ENCODE measurements around the gene BLID. TPM values are rescaled to one million over a fixed set of nuclear protein-coding genes. Genes with fewer than 3 reads are reported as not detected.

Gene BLID
- total RNA-seq, 1 experiment from 2014 or later, result 4.1 TPM

DNA sequence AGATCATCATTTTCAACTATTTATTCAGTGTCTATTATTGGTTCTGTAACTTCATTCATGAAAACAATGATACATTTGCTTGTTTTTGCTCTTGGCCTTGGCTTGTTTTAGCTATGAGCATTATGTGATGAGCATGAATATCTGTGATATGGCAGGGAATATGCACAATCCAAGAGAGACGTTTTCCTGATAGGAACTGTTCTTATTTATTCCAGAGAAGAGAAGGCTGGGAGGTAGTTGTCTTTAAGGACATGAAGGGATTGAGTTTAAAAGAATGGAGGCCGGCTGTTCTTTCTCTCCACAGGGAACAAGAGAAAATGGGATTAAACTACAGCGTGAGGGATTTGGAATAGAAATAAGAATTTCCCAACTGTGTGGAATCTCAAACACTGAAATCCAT, 30.3 kb downstream of the BLID start:
- no peak for DNase-seq (ENCODE audit: unreplicated experiment)
- intact Hi-C loops (cut with micrococcal nuclease), result no loop called here
- H3K4me3 Mint-ChIP-seq (ENCODE audit: unreplicated experiment), result no peak overlapping the region
- no peaks in the 10 kb centered on the region for H3K9me3 Mint-ChIP-seq (ENCODE audit: unreplicated experiment)
- ChIA-PET POLR2A (interaction anchor here (0.9 to 1.9 kb wide), 8 partner anchors 8 to 398 kb away, joined by 3 to 6 read pairs (median 4); no protein-coding TSS in a partner anchor), CTCF (interaction anchor here (1.5 kb wide), 1 partner anchor 430 kb away, joined by 5 read pairs; no protein-coding TSS in a partner anchor)
- peaks cover 28% of the 10 kb centered on the region for H3K36me3 Mint-ChIP-seq (ENCODE audit: insufficient read depth, unreplicated experiment)
- TF ChIP-seq, protein P1, sequence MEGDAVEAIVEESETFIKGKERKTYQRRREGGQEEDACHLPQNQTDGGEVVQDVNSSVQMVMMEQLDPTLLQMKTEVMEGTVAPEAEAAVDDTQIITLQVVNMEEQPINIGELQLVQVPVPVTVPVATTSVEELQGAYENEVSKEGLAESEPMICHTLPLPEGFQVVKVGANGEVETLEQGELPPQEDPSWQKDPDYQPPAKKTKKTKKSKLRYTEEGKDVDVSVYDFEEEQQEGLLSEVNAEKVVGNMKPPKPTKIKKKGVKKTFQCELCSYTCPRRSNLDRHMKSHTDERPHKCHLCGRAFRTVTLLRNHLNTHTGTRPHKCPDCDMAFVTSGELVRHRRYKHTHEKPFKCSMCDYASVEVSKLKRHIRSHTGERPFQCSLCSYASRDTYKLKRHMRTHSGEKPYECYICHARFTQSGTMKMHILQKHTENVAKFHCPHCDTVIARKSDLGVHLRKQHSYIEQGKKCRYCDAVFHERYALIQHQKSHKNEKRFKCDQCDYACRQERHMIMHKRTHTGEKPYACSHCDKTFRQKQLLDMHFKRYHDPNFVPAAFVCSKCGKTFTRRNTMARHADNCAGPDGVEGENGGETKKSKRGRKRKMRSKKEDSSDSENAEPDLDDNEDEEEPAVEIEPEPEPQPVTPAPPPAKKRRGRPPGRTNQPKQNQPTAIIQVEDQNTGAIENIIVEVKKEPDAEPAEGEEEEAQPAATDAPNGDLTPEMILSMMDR (IDR thresholded peaks at IDR 0.05; ENCODE audit: unreplicated experiment), result no peak
- H3K27ac Mint-ChIP-seq (ENCODE audit: low read depth, unreplicated experiment), result peak overlapping the region; percentile 85
- BruUV-seq (replicated peaks), result no TSS peak
- H3K27me3 Mint-ChIP-seq (ENCODE audit: insufficient read depth, unreplicated experiment), result no peaks in the 10 kb centered on the region
- peaks cover 25% of the 10 kb centered on the region for H3K4me1 Mint-ChIP-seq (ENCODE audit: insufficient read depth, unreplicated experiment)

DNA sequence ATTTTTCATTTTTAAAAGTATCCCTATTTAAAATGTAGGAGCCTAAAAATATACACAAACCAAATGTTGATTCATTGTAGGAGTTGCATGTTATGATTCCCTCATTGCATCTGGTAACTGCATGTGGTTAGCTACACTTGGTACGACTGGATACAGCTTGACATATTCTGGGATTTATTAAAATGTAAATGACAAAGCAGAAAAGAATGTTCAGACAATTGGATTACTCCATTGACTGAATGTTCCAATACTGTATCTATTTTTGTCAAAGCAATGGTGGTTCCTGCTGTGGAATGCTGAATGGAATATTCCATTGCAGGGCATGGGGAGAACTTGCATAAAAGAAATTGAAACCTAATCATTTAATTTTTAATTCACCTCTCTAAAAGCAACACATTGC, 30.8 kb downstream of the BLID start:
- Mint-ChIP-seq H3K4me3 (ENCODE audit: unreplicated experiment) (no peak overlapping the region), H3K4me1 (ENCODE audit: insufficient read depth, unreplicated experiment) (peaks cover 23% of the 10 kb centered on the region), H3K9me3 (ENCODE audit: unreplicated experiment) (no peaks in the 10 kb centered on the region), H3K27ac (ENCODE audit: low read depth, unreplicated experiment) (peak overlapping the region; percentile 85), H3K36me3 (ENCODE audit: insufficient read depth, unreplicated experiment) (peaks cover 24% of the 10 kb centered on the region), H3K27me3 (ENCODE audit: insufficient read depth, unreplicated experiment) (no peaks in the 10 kb centered on the region)
- TF ChIP-seq, protein P1 (IDR thresholded peaks at IDR 0.05; ENCODE audit: unreplicated experiment), result no peak
- intact Hi-C loops (cut with micrococcal nuclease), result no loop called here
- POLR2A ChIA-PET, result interaction anchor here (0.6 to 1.9 kb wide), 10 partner anchors 8 to 118 kb away, joined by 3 to 6 read pairs (median 4); no protein-coding TSS in a partner anchor
- peak; percentile 65 for DNase-seq (ENCODE audit: unreplicated experiment)
- TSS peak; percentile 3 for BruUV-seq (replicated peaks)
- CTCF ChIA-PET, result interaction anchor here (1.5 kb wide), 1 partner anchor 430 kb away, joined by 5 read pairs; no protein-coding TSS in a partner anchor

DNA sequence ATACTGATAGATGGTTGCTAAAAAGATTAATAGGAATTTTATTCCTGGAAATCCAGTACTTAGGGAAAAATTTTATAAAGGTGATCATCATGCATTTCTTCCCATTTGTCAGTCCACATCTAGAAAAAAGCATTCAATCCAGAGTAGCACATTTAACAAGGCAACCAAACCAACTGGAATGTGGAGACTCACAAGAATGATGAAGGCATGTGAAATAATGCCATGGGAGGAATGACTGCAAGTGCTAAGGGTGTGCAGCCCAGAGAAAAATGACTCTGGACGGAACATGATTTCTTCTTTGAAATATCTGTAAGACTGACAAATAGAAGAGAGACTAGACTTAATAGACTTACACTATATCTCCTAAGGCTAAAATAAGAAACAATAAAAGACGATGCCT, 33.8 kb downstream of the BLID start:
- no TSS peak for BruUV-seq (replicated peaks)
- intact Hi-C loops (cut with micrococcal nuclease), result no loop called here

DNA sequence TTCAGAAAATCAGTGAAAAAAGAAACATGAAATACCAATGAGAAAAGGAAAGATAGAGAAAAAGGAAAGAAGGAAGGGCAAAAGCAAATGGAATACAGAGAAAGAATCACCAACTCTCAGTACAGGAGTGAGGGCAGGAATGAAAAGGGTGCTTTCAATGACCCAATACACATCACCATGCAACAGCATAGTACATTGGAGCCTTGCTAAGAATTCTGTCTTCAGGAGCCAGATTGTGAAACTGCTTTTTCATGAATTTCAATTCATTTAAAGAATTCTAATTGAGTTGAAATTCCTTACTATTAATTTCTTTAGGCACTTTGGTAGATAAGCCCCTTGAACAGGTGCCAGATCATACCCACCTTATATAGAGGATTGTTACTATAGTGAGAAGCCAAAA, 34.9 kb downstream of the BLID start:
- Mint-ChIP-seq H3K4me3 (ENCODE audit: unreplicated experiment) (no peak overlapping the region), H3K9me3 (ENCODE audit: unreplicated experiment) (no peaks in the 10 kb centered on the region), H3K36me3 (ENCODE audit: insufficient read depth, unreplicated experiment) (no peaks in the 10 kb centered on the region), H3K4me1 (ENCODE audit: insufficient read depth, unreplicated experiment) (peaks cover 7% of the 10 kb centered on the region), H3K27me3 (ENCODE audit: insufficient read depth, unreplicated experiment) (no peaks in the 10 kb centered on the region), H3K27ac (ENCODE audit: low read depth, unreplicated experiment) (no peak overlapping the region)
- TF ChIP-seq, protein P1 (IDR thresholded peaks at IDR 0.05; ENCODE audit: unreplicated experiment), result no peak
- BruUV-seq (replicated peaks), result no TSS peak
- intact Hi-C loops (cut with micrococcal nuclease), result no loop called here
- ChIA-PET CTCF (no interaction called here), POLR2A (no interaction called here)
- DNase-seq (ENCODE audit: unreplicated experiment), result no peak

More for the DNA sequence above, 33.8 kb downstream of the BLID start:
- no peak overlapping the region for H3K4me3 Mint-ChIP-seq (ENCODE audit: unreplicated experiment)
- no peaks in the 10 kb centered on the region for H3K36me3 Mint-ChIP-seq (ENCODE audit: insufficient read depth, unreplicated experiment)
- CTCF ChIA-PET, result no interaction called here
- no peak for DNase-seq (ENCODE audit: unreplicated experiment)
- H3K9me3 Mint-ChIP-seq (ENCODE audit: unreplicated experiment), result no peaks in the 10 kb centered on the region
- POLR2A ChIA-PET, result no interaction called here
- TF ChIP-seq, protein P1 (IDR thresholded peaks at IDR 0.05; ENCODE audit: unreplicated experiment), result no peak
- peaks cover 14% of the 10 kb centered on the region for H3K4me1 Mint-ChIP-seq (ENCODE audit: insufficient read depth, unreplicated experiment)
- H3K27me3 Mint-ChIP-seq (ENCODE audit: insufficient read depth, unreplicated experiment), result no peaks in the 10 kb centered on the region
- H3K27ac Mint-ChIP-seq (ENCODE audit: low read depth, unreplicated experiment), result no peak overlapping the region
